A172 (cell line): Measurements from ENCODE around the gene CAPN5. TPM values are rescaled to one million over a fixed set of nuclear protein-coding genes. Genes with fewer than 3 reads are reported as not detected.
"Not testable (repeated sequence)": the region's sequence is repeated elsewhere in the genome, so short reads cannot be mapped to it uniquely, and the experiment has no call there.

Source experiments
- DNase-seq: peaks from one replicate; pipeline ENCODE4 v3.0.0-alpha.2; 2015; ENCODE audit warnings: low spot score
- total RNA-seq: library from RNA; depleted of rRNA; stranded (reverse); fragments of >200 nt; shearing (Covaris generic); gene quantifications from 2 replicates; pipeline ENCODE4 v1.2.3, GENCODE V29; 2014; rRNA removed

The CAPN5 gene
- 15.2 and 18.3 TPM in 2 replicates for total RNA-seq

DNA sequence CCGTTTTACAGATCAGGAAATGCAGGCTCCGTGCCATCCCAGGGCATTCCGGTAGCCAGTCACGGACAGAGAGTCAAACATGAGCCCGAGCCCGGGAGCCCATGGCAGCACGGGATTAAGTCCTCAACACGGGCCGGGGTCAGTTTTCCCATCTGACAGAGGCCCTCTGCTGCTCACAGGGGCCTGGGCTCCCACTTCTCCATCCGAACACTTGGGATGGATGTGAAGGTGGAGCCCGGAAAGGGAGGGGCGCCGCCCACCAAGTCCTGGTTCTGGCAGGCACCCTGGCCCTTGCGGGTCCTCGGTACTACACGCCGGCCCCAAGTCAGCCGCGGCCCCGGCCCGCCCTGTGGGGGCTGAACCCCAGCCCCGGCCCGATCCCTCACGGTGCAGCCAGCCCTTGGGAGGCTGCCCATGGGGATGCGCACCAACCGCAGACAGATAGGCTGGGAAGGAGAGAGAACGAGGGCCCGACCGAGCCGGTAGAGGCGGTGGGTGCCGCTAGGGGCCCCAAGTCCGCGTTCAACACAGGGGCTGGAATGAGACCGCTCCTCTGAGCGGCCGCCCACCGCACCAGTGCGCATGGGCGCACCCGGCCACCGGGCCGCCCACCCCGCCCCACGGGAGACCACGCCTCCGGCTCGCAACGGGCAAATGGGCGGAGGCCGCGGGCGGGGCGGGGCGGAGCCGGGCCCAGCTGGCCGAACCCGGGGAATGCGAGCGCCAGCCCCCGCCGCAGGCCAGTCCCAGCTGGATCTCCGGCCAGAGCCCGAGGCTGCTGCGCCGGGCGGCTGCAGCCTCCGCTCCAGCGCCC, at the start of gene CAPN5:
CAPN5 (plus strand) TSS at position 743 of the 814 bp plus-strand sequence. CDS start 17,916 bp downstream, outside the sequence.
- DNase-seq, result peak; percentile 80

- not testable (repeated sequence) for DNase-seq
Measured at GRCh38 chr11:77018396-77018924, 48.3 kb upstream of the CAPN5 start.

DNA sequence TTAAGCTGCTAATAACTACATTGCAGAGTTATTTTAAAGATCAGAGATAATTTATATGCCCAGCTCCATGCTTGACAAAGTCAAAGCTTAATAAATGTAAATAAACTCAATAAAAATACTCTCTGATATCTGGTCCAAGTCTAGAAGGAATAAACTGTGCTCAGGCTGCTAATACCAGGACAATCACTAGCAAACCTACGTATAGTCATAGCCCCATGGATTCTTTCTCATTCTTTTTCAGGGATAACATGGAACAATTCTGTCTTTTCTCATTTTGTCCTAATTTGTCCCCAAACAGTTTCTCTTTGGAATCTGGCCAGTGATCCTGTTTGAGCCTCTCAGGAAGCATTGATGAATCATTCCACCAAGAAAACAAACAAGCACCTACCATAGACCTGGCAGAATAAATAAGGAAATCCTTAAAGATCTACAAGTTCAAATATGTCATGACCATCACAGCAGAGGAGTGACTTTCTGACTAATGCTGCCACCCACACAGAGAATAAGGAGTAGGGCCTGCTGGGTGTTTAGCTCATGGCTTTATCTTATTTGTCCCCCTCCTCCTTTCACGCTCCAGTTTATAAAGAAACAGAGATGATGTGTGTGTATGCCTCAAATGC, 46.7 kb upstream of the CAPN5 start:
- peak; percentile 55 for DNase-seq

DNA sequence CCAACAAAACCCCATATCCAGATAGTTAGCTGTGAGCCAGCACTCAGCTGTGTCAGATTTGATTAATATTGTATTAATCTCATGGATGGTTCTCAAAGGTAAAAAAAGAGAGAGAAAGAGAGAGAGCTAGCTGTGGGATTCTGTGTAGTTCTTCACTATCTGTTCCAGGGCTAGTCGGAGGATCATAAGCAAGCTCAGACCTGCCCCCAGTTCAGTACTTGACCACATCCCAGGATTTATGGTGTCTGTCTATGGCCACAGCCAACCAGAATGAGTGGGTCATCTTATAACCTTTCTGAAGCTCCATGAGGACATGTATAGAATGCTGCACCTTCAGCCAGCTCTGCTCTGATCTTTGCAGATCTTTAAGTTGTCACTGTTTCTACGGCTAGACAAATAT, 46.0 kb upstream of the CAPN5 start:
- DNase-seq, result peak; percentile 19

GRCh38 chr11:77024745-77025144, 42.0 kb upstream of the CAPN5 start:
- DNase-seq, result no peak

- DNase-seq, result no peak
Measured at GRCh38 chr11:77026221-77026620, 40.5 kb upstream of the CAPN5 start.

- DNase-seq, result no peak
Measured at GRCh38 chr11:77026743-77027142, 40.0 kb upstream of the CAPN5 start.

- peak; percentile 22 for DNase-seq
Measured at GRCh38 chr11:77027275-77027674, 39.5 kb upstream of the CAPN5 start.

- no peak for DNase-seq
Measured at GRCh38 chr11:77029829-77030228, 36.9 kb upstream of the CAPN5 start.

DNA sequence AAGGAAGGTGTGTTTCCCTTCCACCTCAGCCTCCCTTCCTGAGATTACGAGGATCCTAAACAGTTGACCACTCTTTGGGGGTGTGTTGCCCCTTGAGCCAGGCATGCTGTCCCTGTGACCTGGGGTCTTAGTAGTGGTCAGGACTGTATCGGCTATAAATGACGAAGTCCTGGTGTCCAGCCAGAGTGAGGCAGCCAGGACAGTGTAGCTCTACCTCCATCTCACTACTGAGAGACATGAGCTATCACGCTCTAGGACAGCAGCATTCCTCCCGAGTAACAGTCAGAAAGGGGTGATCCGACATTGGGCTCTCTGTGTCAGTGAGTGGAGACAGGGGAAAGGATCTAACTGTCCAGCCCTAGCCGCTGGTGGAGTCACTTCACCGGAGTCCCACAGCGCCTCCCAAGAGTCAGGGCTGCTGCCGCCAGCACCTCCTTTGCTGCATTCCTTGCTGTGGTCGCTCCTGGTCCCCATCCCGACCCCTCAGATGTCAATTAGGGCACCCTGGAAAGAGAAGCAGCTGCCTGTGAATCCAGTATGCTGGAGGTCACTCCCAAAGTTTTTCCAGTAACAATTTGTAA, 35.8 kb upstream of the CAPN5 start:
- no peak for DNase-seq

DNA sequence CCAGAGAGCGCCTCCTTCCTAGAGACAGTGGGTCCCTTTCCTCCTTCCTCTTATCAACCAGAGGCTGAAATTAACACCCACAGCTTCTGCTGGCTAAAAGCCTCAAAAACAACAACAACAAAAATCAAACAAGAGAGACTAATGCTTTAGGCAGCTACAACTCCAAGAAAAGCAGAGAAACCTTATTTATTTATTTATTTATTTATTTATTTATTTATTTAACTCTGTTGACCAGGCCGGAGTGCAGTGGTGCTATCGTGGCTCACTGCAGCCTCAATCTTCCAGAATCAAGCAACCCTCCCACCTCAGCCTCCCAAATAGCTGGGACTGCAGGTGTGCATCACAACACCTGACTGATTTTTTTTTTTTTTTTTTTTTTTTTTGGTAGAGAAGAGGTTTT, 35.2 kb upstream of the CAPN5 start:
- no peak for DNase-seq

- no peak for DNase-seq
Measured at GRCh38 chr11:77035039-77035438, 31.7 kb upstream of the CAPN5 start.

GRCh38 chr11:77035580-77035979, 31.2 kb upstream of the CAPN5 start:
- DNase-seq, result no peak

GRCh38 chr11:77036398-77036797, 30.4 kb upstream of the CAPN5 start:
- DNase-seq, result no peak

- DNase-seq, result no peak
Measured at GRCh38 chr11:77037057-77037456, 29.7 kb upstream of the CAPN5 start.

GRCh38 chr11:77038029-77038824, 28.5 kb upstream of the CAPN5 start:
- DNase-seq, result peak; percentile 47

GRCh38 chr11:77038825-77039326, 27.9 kb upstream of the CAPN5 start:
- no peak for DNase-seq

- DNase-seq, result no peak
Measured at GRCh38 chr11:77039491-77040400, 27.0 kb upstream of the CAPN5 start.

GRCh38 chr11:77040401-77040777, 26.4 kb upstream of the CAPN5 start:
- no peak for DNase-seq

GRCh38 chr11:77040889-77041288, 25.9 kb upstream of the CAPN5 start:
- no peak for DNase-seq
